CD14-positive monocyte (primary cell): ENCODE measurements around the gene GGT1. TPM values are rescaled to one million over a fixed set of nuclear protein-coding genes. Genes with fewer than 3 reads are reported as not detected.
A peak's percentile ranks its signal among the peaks of the same experiment; 100 is the strongest.
"Not testable (repeated sequence)": the region's sequence is repeated elsewhere in the genome, so short reads cannot be mapped to it uniquely, and the experiment has no call there.

Experiments
- DNase-seq, 3 donors: peaks; one replicate each; pipeline ENCODE4 v3.0.0-alpha.2; 2011 to 2022
- H2AFZ ChIP-seq: 2 replicates; pipeline ENCODE4 v1.6.0; 2012; ENCODE audit warnings: mild to moderate bottlenecking, low read depth, low read length, inconsistent platforms; ENCODE audit not compliant: insufficient read depth, poor library complexity, severe bottlenecking
- H3K27ac ChIP-seq, 2 donors: 1 replicate in 1 of 2; 2 replicates in 1 of 2; pipeline ENCODE4 v1.5.1; 2012 to 2013; ENCODE audit warnings: low read length in 2 of 2, control low read depth in 1 of 2, inconsistent platforms in 1 of 2, low read depth in 1 of 2, mild to moderate bottlenecking in 1 of 2
- H3K27me3 ChIP-seq, 2 donors: one replicate each; pipeline versions ENCODE4 v1.6.0 to v1.6.1; 2011 to 2013; ENCODE audit warnings: low read length in 2 of 2; ENCODE audit not compliant: control insufficient read depth in 2 of 2, insufficient read depth in 2 of 2
- H3K36me3 ChIP-seq, 2 donors: replicated peaks in 1 of 2; 1 replicate in 1 of 2; 2 replicates in 1 of 2; pipeline versions ENCODE4 v1.5.1 to v1.6.1; 2012 to 2013; ENCODE audit warnings: low read length in 2 of 2, control low read depth in 1 of 2, inconsistent platforms in 1 of 2, mild to moderate bottlenecking in 1 of 2; ENCODE audit not compliant: insufficient read depth in 2 of 2, control insufficient read depth in 1 of 2
- H3K4me1 ChIP-seq, 2 donors: 1 replicate in 1 of 2; 2 replicates in 1 of 2; pipeline versions ENCODE4 v1.5.1 to v1.6.1; 2012 to 2013; ENCODE audit warnings: low read length in 2 of 2, control low read depth in 1 of 2, inconsistent platforms in 1 of 2, mild to moderate bottlenecking in 1 of 2, moderate library complexity in 1 of 2; ENCODE audit not compliant: insufficient read depth in 2 of 2, control insufficient read depth in 1 of 2
- H3K4me2 ChIP-seq: replicated peaks from 2 replicates; pipeline ENCODE3; 2012; ENCODE audit warnings: low read length, moderate library complexity, mild to moderate bottlenecking; ENCODE audit not compliant: poor library complexity, severe bottlenecking; ENCODE audit errors: extremely low read depth
- H3K4me3 ChIP-seq, 3 experiments: fragments of 200-600 bp in 1 of 3; sonication (generic) in 1 of 3; replicated peaks in 1 of 3; 1 replicate in 2 of 3; 2 replicates in 1 of 3; pipeline ENCODE4 v1.5.1; 2011 to 2013; ENCODE audit warnings: low read length in 3 of 3, mild to moderate bottlenecking in 3 of 3, control low read depth in 2 of 3, low read depth in 2 of 3, inconsistent platforms in 1 of 3, moderate library complexity in 1 of 3
- H3K79me2 ChIP-seq: 2 replicates; pipeline ENCODE4 v1.6.0; 2012; ENCODE audit warnings: mild to moderate bottlenecking, control low read depth, inconsistent platforms, low read length, moderate library complexity; ENCODE audit not compliant: insufficient read depth
- H3K9ac ChIP-seq: 2 replicates; pipeline ENCODE4 v1.6.0; 2017; ENCODE audit warnings: low read length, mild to moderate bottlenecking; ENCODE audit not compliant: insufficient read depth, poor library complexity, severe bottlenecking
- H3K9me3 ChIP-seq, 2 donors: replicated peaks in 1 of 2; 1 replicate in 1 of 2; 2 replicates in 1 of 2; pipeline versions ENCODE4 v1.5.1 to v1.6.1; 2012 to 2013; ENCODE audit warnings: low read length in 2 of 2, control low read depth in 1 of 2; ENCODE audit not compliant: control insufficient read depth in 1 of 2, insufficient read depth in 1 of 2
- H4K20me1 ChIP-seq: 2 replicates; pipeline ENCODE4 v1.6.0; 2012; ENCODE audit warnings: mild to moderate bottlenecking, low read length, control low read depth, moderate library complexity; ENCODE audit not compliant: insufficient read depth
- H3K27ac Mint-ChIP-seq, 7 donors: one replicate each; pipeline ENCODE4 v1.8.0; 2020; ENCODE audit warnings: mild to moderate bottlenecking in 7 of 7, mixed read lengths in 7 of 7, moderate library complexity in 6 of 7, inconsistent platforms in 2 of 7
- H3K27me3 Mint-ChIP-seq, 3 donors: one replicate each; pipeline ENCODE4 v1.8.0; 2021 to 2022; ENCODE audit warnings: low read depth in 3 of 3, mild to moderate bottlenecking in 3 of 3, mixed read lengths in 3 of 3, moderate library complexity in 3 of 3, inconsistent platforms in 1 of 3
- H3K36me3 Mint-ChIP-seq, 2 donors: one replicate each; pipeline ENCODE4 v1.8.0; 2020; ENCODE audit warnings: mixed read lengths in 2 of 2, inconsistent platforms in 1 of 2, mild to moderate bottlenecking in 1 of 2
- H3K4me1 Mint-ChIP-seq: one replicate; pipeline ENCODE4 v1.8.0; 2020; ENCODE audit warnings: mild to moderate bottlenecking, mixed read lengths
- H3K4me3 Mint-ChIP-seq, 2 donors: one replicate each; pipeline ENCODE4 v1.8.0; 2020; ENCODE audit warnings: mild to moderate bottlenecking in 2 of 2, mixed read lengths in 2 of 2, moderate library complexity in 1 of 2
- H3K9me3 Mint-ChIP-seq, 7 donors: one replicate each; pipeline ENCODE4 v1.8.0; 2020 to 2022; ENCODE audit warnings: mixed read lengths in 7 of 7, mild to moderate bottlenecking in 6 of 7, moderate library complexity in 6 of 7, inconsistent platforms in 2 of 7
- CTCF ChIP-seq: fragments of 200-600 bp; IDR thresholded peaks from one replicate; pipeline ENCODE4 v1.8.0; 2022; ENCODE audit warnings: antibody characterized with exemption, mild to moderate bottlenecking
- WGBS: methylation state at CpG from one replicate; pipeline ENCODE4 v1.1.5; 2013; ENCODE audit warnings: missing lambda C conversion rate; ENCODE audit not compliant: insufficient coverage; 5-methylcytosine and 5-hydroxymethylcytosine counted together
- intact Hi-C, 2 donors: fragments of 100-400 bp; cut with micrococcal nuclease; formaldehyde crosslinking; loops; one replicate each; pipeline versions ENCODE4 v1.15.0 to v1.15.1; 2023
- polyA plus RNA-seq, 3 donors: library from polyadenylated mRNA; depleted of rRNA in 1 of 3; unstranded in 2 of 3; stranded (reverse) in 1 of 3; fragments of 300-500 nt in 2 of 3; fragments of >200 nt in 1 of 3; fragmentation: Illumina TruSeq in 2 of 3; gene quantifications; 1 replicate in 2 of 3; 2 replicates in 1 of 3; pipeline ENCODE4 v1.2.3, GENCODE V29; 2012 to 2021

Gene GGT1
- polyA plus RNA-seq, 3 donors: 16.0 to 26.5 (median 25.5) TPM

DNA sequence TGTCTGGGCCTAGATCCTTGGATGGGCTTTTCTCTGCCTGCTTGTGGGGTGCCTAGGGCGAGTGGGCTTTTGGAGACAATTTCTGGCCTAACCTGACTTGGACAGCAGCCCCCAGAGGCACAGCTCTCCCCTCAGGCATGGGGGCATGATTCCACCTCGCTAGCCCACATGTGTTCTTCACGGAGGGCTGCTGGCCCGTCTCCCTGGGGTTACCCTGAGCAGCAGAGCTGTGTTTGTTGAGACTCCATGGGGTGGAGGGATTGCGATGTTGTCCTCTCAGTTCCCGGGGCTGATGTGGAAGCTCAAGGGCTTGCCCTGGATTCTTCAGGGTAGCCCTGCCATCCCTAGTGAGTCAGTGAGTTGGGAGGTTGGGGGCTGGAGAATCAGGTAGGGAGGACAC is 7.8 kb upstream of the GGT1 start:
- no peak overlapping the region for H3K4me2 ChIP-seq
- H3K4me3 Mint-ChIP-seq: no peak overlapping the region
- H3K27me3 Mint-ChIP-seq: peaks cover 1 to 7% (median 2%) of the 10 kb centered on the region in 3 donors
- no peak overlapping the region for H3K27ac Mint-ChIP-seq
- H3K27me3 ChIP-seq: no peaks in the 10 kb centered on the region
- H3K4me1 Mint-ChIP-seq: peaks cover 11% of the 10 kb centered on the region
- no peak for DNase-seq
- no peak overlapping the region for H3K9ac ChIP-seq
- no peaks in the 10 kb centered on the region for H3K79me2 ChIP-seq
- WGBS: 96% methylated on average over 6 of the region's 6 CpGs
- intact Hi-C loops: no loop called here
- H3K4me3 ChIP-seq: no peak overlapping the region
- no peaks in the 10 kb centered on the region for H3K9me3 Mint-ChIP-seq
- no peak overlapping the region for H3K27ac ChIP-seq
- H2AFZ ChIP-seq: no peak overlapping the region
- no peaks in the 10 kb centered on the region for H4K20me1 ChIP-seq
- H3K36me3 Mint-ChIP-seq: no peaks in the 10 kb centered on the region
- H3K9me3 ChIP-seq: no peaks in the 10 kb centered on the region
- no peak for TF ChIP-seq CTCF
- H3K4me1 ChIP-seq: peaks cover 8 to 15% of the 10 kb centered on the region in 2 donors
- no peaks in the 10 kb centered on the region for H3K36me3 ChIP-seq

GRCh38 chr22:24595863-24596262 is 7.1 kb upstream of the GGT1 start:
- Histone ChIP-seq H3K9me3 (no peaks in the 10 kb centered on the region), H3K4me3 (no peak overlapping the region), H3K4me1 (peaks cover 8 to 18% of the 10 kb centered on the region in 2 donors), H3K79me2 (no peaks in the 10 kb centered on the region), H3K27me3 (no peaks in the 10 kb centered on the region), H4K20me1 (no peaks in the 10 kb centered on the region), H3K9ac (no peak overlapping the region), H2AFZ (no peak overlapping the region), H3K4me2 (no peak overlapping the region), H3K36me3 (no peaks in the 10 kb centered on the region), H3K27ac (no peak overlapping the region)
- intact Hi-C loops: no loop called here
- WGBS: 80% methylated on average over 2 of the region's 4 CpGs
- Mint-ChIP-seq H3K4me1 (peaks cover 14% of the 10 kb centered on the region), H3K9me3 (no peaks in the 10 kb centered on the region), H3K4me3 (no peak overlapping the region), H3K27me3 (peaks cover 1 to 7% (median 2%) of the 10 kb centered on the region in 3 donors), H3K36me3 (no peaks in the 10 kb centered on the region), H3K27ac (no peak overlapping the region)
- TF ChIP-seq CTCF: no peak
- no peak for DNase-seq

- H3K9me3 Mint-ChIP-seq, H3K79me2 ChIP-seq, H3K4me2 ChIP-seq, H3K4me3 Mint-ChIP-seq, H3K27me3 ChIP-seq, H3K4me3 ChIP-seq, H4K20me1 ChIP-seq, H2AFZ ChIP-seq, H3K9me3 ChIP-seq, H3K27ac ChIP-seq, H3K9ac ChIP-seq, H3K27me3 Mint-ChIP-seq, intact Hi-C loops, DNase-seq, H3K36me3 Mint-ChIP-seq, H3K36me3 ChIP-seq: not testable (repeated sequence)
- H3K4me1 ChIP-seq: peaks cover 21 to 28% of the 10 kb centered on the region in 2 donors
- H3K27ac Mint-ChIP-seq: peak overlapping the region in 1 of 7 donors; percentile 16
- H3K4me1 Mint-ChIP-seq: peaks cover 25% of the 10 kb centered on the region
- 100% methylated on average over 5 of the region's 9 CpGs for WGBS
Measured at GRCh38 chr22:24597076-24597475, 5.9 kb upstream of the GGT1 start.
